GM12891 (cell line): ENCODE data around the gene TMEM220.

Experiments used
- PAX5 ChIP-seq: IDR thresholded peaks from 2 replicates; pipeline ENCODE4 v1.6.1; 2011; ENCODE audit warnings: low read length, moderate library complexity, mild to moderate bottlenecking; ENCODE audit not compliant: insufficient read depth, severe bottlenecking
- POLR2A ChIP-seq: IDR thresholded peaks from 2 replicates; pipeline ENCODE4 v1.6.1; 2011; ENCODE audit warnings: low read depth, low read length, control low read depth
- POLR2AphosphoS5 ChIP-seq: IDR thresholded peaks from 2 replicates; pipeline ENCODE4 v1.6.1; 2011; ENCODE audit warnings: low read depth, low read length, control low read depth
- POU2F2 ChIP-seq: IDR thresholded peaks from 2 replicates; pipeline ENCODE4 v1.6.1; 2011; ENCODE audit warnings: low read depth, mild to moderate bottlenecking, control low read depth, low read length, moderate library complexity
- SPI1 ChIP-seq: IDR thresholded peaks from 2 replicates; pipeline ENCODE4 v1.6.1; 2011; ENCODE audit warnings: low read depth, low read length, control low read depth
- TAF1 ChIP-seq: IDR thresholded peaks from 2 replicates; pipeline ENCODE4 v1.6.1; 2011; ENCODE audit warnings: low read depth, low read length, control low read depth

- TF ChIP-seq POLR2AphosphoS5 (no peak), POLR2A (no peak), POU2F2 (no peak), TAF1 (no peak), SPI1 (no peak), PAX5 (no peak)
Observed at GRCh38 chr17:10698096-10698818, 31.6 kb downstream of the TMEM220 start.
